ENCODE results near the gene MYO1E. TPM values are rescaled to one million over a fixed set of nuclear protein-coding genes. Genes with fewer than 3 reads are reported as not detected.

Gene MYO1E
- total and polyA plus RNA-seq, 2 of the 8 experiments (the other 6 are each of a cell fraction or from before 2014, with no cell fraction given): 19.6 to 142 TPM

DNA sequence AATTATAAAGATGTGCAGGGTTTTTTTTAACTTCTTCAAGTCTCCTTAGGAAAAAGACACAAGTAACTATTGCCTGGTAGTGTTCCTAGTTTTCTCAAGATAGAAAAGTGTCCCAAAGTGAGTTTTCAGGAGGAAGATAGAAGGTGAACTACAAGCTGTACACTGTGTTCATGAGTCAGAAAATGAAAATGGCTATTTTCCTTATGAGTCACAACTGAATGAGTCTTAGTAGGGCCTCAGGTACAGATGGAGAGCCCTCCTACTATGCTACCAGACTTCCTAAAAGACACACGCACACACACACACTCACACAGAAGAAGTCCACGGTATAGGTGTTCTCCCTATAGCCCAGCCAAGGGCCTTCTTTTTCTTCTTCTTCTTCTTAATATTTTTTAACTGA, 3.1 kb downstream of the MYO1E start (continued):
- TF ChIP-seq, protein P1, sequence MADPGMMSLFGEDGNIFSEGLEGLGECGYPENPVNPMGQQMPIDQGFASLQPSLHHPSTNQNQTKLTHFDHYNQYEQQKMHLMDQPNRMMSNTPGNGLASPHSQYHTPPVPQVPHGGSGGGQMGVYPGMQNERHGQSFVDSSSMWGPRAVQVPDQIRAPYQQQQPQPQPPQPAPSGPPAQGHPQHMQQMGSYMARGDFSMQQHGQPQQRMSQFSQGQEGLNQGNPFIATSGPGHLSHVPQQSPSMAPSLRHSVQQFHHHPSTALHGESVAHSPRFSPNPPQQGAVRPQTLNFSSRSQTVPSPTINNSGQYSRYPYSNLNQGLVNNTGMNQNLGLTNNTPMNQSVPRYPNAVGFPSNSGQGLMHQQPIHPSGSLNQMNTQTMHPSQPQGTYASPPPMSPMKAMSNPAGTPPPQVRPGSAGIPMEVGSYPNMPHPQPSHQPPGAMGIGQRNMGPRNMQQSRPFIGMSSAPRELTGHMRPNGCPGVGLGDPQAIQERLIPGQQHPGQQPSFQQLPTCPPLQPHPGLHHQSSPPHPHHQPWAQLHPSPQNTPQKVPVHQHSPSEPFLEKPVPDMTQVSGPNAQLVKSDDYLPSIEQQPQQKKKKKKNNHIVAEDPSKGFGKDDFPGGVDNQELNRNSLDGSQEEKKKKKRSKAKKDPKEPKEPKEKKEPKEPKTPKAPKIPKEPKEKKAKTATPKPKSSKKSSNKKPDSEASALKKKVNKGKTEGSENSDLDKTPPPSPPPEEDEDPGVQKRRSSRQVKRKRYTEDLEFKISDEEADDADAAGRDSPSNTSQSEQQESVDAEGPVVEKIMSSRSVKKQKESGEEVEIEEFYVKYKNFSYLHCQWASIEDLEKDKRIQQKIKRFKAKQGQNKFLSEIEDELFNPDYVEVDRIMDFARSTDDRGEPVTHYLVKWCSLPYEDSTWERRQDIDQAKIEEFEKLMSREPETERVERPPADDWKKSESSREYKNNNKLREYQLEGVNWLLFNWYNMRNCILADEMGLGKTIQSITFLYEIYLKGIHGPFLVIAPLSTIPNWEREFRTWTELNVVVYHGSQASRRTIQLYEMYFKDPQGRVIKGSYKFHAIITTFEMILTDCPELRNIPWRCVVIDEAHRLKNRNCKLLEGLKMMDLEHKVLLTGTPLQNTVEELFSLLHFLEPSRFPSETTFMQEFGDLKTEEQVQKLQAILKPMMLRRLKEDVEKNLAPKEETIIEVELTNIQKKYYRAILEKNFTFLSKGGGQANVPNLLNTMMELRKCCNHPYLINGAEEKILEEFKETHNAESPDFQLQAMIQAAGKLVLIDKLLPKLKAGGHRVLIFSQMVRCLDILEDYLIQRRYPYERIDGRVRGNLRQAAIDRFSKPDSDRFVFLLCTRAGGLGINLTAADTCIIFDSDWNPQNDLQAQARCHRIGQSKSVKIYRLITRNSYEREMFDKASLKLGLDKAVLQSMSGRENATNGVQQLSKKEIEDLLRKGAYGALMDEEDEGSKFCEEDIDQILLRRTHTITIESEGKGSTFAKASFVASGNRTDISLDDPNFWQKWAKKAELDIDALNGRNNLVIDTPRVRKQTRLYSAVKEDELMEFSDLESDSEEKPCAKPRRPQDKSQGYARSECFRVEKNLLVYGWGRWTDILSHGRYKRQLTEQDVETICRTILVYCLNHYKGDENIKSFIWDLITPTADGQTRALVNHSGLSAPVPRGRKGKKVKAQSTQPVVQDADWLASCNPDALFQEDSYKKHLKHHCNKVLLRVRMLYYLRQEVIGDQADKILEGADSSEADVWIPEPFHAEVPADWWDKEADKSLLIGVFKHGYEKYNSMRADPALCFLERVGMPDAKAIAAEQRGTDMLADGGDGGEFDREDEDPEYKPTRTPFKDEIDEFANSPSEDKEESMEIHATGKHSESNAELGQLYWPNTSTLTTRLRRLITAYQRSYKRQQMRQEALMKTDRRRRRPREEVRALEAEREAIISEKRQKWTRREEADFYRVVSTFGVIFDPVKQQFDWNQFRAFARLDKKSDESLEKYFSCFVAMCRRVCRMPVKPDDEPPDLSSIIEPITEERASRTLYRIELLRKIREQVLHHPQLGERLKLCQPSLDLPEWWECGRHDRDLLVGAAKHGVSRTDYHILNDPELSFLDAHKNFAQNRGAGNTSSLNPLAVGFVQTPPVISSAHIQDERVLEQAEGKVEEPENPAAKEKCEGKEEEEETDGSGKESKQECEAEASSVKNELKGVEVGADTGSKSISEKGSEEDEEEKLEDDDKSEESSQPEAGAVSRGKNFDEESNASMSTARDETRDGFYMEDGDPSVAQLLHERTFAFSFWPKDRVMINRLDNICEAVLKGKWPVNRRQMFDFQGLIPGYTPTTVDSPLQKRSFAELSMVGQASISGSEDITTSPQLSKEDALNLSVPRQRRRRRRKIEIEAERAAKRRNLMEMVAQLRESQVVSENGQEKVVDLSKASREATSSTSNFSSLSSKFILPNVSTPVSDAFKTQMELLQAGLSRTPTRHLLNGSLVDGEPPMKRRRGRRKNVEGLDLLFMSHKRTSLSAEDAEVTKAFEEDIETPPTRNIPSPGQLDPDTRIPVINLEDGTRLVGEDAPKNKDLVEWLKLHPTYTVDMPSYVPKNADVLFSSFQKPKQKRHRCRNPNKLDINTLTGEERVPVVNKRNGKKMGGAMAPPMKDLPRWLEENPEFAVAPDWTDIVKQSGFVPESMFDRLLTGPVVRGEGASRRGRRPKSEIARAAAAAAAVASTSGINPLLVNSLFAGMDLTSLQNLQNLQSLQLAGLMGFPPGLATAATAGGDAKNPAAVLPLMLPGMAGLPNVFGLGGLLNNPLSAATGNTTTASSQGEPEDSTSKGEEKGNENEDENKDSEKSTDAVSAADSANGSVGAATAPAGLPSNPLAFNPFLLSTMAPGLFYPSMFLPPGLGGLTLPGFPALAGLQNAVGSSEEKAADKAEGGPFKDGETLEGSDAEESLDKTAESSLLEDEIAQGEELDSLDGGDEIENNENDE (IDR thresholded peaks at IDR 0.05; ENCODE audit: insufficient replicate concordance, low read length): no peak
- TF ChIP-seq JUND (IDR thresholded peaks at IDR 0.05; ENCODE audit: low read length): no peak
